WERI-Rb-1 (cell line): ENCODE measurements around the gene INMT.

Source experiments
- DNase-seq: peaks from one replicate; pipeline ENCODE4 v3.0.0-alpha.2; 2020
- H3K27ac ChIP-seq: fragments of 250-450 bp; sonication (Bioruptor Pico); 2 replicates; pipeline ENCODE4 v1.5.1; 2020; ENCODE audit warnings: mild to moderate bottlenecking, moderate library complexity
- H3K27me3 ChIP-seq: fragments of 250-450 bp; sonication (Bioruptor Pico); 2 replicates; pipeline ENCODE4 v1.5.1; 2021; ENCODE audit warnings: mild to moderate bottlenecking, low read depth, moderate library complexity; ENCODE audit not compliant: insufficient read depth, severe bottlenecking
- H3K36me3 ChIP-seq: fragments of 250-450 bp; sonication (Bioruptor Pico); 2 replicates; pipeline ENCODE4 v1.5.1; 2020; ENCODE audit warnings: mild to moderate bottlenecking, moderate library complexity
- H3K4me3 ChIP-seq: 2 replicates; pipeline ENCODE4 v1.5.1; 2011; ENCODE audit warnings: low read depth, mild to moderate bottlenecking, control low read depth, low read length
- H3K9me3 ChIP-seq: fragments of 250-450 bp; sonication (Bioruptor Pico); 2 replicates; pipeline ENCODE4 v1.5.1; 2021; ENCODE audit warnings: mild to moderate bottlenecking, moderate library complexity; ENCODE audit not compliant: severe bottlenecking
- TF ChIP-seq, protein P1 (sequence below): IDR thresholded peaks from 2 replicates; pipeline ENCODE4 v1.5.1; 2011; ENCODE audit warnings: low read depth, mild to moderate bottlenecking, control low read depth, inconsistent platforms, low read length

The INMT gene

GRCh38 chr7:30739691-30740090, 12.2 kb upstream of the INMT start:
- Histone ChIP-seq H3K4me3 (no peak overlapping the region), H3K27ac (no peak overlapping the region), H3K9me3 (no peaks in the 10 kb centered on the region), H3K36me3 (no peaks in the 10 kb centered on the region), H3K27me3 (no peaks in the 10 kb centered on the region)
- DNase-seq: no peak
- TF ChIP-seq, protein P1, sequence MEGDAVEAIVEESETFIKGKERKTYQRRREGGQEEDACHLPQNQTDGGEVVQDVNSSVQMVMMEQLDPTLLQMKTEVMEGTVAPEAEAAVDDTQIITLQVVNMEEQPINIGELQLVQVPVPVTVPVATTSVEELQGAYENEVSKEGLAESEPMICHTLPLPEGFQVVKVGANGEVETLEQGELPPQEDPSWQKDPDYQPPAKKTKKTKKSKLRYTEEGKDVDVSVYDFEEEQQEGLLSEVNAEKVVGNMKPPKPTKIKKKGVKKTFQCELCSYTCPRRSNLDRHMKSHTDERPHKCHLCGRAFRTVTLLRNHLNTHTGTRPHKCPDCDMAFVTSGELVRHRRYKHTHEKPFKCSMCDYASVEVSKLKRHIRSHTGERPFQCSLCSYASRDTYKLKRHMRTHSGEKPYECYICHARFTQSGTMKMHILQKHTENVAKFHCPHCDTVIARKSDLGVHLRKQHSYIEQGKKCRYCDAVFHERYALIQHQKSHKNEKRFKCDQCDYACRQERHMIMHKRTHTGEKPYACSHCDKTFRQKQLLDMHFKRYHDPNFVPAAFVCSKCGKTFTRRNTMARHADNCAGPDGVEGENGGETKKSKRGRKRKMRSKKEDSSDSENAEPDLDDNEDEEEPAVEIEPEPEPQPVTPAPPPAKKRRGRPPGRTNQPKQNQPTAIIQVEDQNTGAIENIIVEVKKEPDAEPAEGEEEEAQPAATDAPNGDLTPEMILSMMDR: no peak

- peak; percentile 73 for DNase-seq
- no peaks in the 10 kb centered on the region for H3K9me3 ChIP-seq
- TF ChIP-seq, protein P1: peak; percentile 97
- no peak overlapping the region for H3K27ac ChIP-seq
- no peaks in the 10 kb centered on the region for H3K36me3 ChIP-seq
- no peaks in the 10 kb centered on the region for H3K27me3 ChIP-seq
- H3K4me3 ChIP-seq: no peak overlapping the region
Observed at GRCh38 chr7:30740417-30741181, 11.3 kb upstream of the INMT start.

GRCh38 chr7:30741289-30741688, 10.6 kb upstream of the INMT start:
- TF ChIP-seq, protein P1: no peak
- Histone ChIP-seq H3K27me3 (no peaks in the 10 kb centered on the region), H3K9me3 (no peaks in the 10 kb centered on the region), H3K27ac (no peak overlapping the region), H3K36me3 (no peaks in the 10 kb centered on the region), H3K4me3 (no peak overlapping the region)
- DNase-seq: no peak

DNA sequence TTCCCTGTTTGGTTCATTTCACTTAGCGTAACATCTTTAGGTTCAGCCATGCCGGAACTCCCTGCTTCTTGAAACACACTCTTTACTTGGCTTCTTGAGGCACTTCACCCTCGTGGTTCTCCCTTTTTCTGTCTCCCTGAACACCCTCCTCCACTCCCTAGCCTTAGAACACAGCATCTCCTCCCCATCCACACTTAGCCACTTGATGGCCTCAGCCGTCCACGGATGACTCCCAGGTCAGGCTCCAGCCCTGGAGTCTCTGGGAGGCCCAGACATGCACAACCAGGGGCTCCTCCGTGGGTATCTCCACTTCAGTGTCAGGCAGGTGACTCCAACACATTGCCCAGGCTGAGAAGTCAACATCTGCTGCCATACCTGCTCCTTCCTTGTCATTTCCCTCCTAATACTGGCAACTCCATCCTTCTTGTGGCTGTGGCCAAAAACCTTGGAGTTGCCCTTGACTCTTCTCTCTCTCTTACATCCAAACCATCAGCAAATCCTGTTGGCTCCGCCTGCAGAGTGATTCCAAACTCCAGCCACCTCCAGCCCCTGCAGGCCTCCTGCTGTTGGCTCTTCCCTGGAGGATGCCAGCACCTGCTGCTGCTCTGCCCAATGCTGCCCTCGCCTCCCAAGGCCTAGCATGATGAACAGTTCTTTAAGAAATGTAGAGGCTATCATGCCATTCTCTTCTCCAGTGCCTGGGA, 8.4 kb upstream of the INMT start:
- Histone ChIP-seq H3K36me3 (no peaks in the 10 kb centered on the region), H3K4me3 (no peak overlapping the region), H3K27ac (no peak overlapping the region), H3K27me3 (no peaks in the 10 kb centered on the region), H3K9me3 (no peaks in the 10 kb centered on the region)
- peak; percentile 38 for DNase-seq
- TF ChIP-seq, protein P1: peak; percentile 60

DNA sequence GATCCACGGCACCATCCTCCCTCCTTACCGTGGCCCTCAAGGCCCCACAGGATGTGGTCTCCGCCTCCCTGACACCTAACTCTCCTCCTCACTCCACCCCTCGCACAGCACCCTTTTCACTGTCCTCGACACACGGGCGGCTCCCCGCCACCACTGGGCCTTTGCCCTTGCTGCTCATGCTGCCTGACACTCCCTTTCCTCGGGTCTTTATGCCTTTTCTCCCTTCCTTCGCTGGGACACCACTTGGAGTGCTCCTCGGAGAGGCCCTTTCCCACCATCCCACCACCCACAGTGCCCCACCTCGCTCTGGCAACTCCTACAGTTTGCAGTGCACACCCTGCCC, 7.9 kb upstream of the INMT start:
- no peak overlapping the region for H3K27ac ChIP-seq
- no peak for DNase-seq
- H3K27me3 ChIP-seq: no peaks in the 10 kb centered on the region
- H3K9me3 ChIP-seq: no peaks in the 10 kb centered on the region
- TF ChIP-seq, protein P1: no peak
- H3K4me3 ChIP-seq: no peak overlapping the region
- H3K36me3 ChIP-seq: no peaks in the 10 kb centered on the region
